HG02973 (cell line): ENCODE data around the gene TMSB15A.
"Not testable (repeated sequence)": the region's sequence is repeated elsewhere in the genome, so short reads cannot be mapped to it uniquely, and the experiment has no call there.

ENCODE experiments used
- ATAC-seq: cut with Tn5 transposase; IDR thresholded peaks from one replicate; pipeline ENCODE4 v1.9.1; 2021; ENCODE audit warnings: moderate library complexity; ENCODE audit not compliant: unreplicated experiment

The TMSB15A gene

DNA sequence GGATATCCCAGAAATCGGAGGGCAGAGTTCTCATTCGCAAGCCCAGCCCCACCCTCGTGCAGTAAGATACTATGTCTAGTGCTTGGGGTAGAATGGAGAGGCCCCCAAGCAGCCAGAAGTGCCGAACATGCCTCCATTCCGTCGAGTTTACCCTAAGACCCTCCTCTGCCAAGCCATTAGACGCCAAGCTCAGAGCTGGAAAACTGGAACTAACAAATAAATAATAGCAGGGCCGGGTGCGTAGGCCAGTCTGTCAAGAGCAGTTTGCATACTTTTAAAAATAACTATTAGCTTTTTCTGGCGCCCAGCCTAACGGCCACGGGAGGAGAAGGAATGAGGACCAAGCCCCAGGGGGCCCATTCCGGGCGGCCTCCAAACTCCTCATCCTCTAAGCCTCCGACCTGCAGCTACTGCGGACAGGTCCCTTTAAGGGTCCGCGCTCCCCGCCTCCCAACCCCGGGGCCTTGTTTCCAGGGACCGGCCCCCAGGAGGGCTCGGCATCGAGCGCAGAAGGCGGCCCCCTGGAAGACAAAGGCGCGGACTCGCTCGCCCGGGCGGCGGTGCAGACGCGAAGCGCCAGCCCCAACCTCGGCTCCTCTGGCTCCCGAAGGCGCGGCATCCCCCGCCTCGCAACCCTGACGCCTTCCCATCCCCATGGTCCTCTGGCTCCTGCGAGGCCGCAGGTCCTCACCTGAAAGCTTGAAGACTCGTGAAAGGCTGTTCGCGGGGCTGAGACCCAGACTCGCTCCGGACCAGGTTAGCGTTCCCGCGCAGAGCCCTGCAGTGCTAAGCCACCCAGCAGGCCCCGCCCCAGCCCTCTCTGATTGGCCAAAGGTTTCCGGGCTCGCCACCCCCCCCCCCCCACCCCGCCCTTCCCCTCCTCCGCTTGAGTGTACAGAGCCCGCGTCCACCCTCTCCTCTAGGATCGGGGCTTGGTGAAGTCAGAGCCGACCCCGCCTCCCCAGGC, at the start of gene TMSB15A:
TSS of gene TMSB15A (minus strand) at position 765 of the 967 bp plus-strand sequence.
- peak; percentile 88 for ATAC-seq

DNA sequence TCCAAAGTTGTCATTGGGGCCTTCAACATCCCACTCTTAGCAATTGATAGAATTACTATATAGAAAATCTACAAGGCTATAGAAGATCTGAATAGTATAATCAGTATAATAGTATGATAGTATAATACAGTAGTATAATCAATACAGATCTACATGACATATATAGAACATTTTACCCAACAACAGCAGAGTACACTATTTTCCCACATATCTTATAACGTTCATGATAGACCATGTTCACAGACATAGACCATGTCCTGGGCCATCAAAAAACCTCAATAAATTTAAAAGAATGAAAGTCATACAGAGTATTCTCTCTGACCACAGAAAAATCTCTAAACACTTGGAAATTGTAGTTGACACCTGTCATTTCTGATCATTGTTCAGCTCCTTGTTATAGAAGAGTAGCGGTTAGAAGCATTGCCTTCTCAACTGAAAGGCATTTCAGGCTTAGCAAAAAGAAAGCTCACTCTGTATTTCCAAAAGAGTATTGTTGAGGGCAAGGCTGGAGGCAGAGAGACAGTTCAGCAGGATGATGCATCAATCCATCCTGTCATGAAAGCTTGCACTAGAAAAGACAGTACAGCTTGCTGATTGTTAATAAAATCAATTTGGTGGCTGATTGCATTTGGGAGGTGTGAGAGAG, 44.0 kb upstream of the TMSB15A start:
- no peak for ATAC-seq

DNA sequence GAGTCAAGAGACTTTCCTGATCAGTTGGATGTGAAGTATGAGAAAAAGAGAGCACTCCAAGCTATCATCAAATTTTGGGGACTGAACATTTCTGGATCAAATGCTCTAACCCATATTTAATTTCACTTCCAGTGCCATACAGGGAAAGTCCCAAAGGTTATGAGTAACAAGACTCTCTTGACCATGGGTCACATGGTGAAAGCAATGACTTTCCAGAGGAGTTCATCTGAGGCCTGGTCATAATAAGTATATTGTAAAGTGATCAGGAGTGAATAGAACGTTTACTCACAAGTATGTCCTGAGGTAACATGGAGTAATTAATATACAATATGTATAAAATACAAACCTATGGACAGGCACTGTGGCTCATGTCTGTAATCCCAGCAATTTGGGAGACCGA, 42.1 kb upstream of the TMSB15A start:
- no peak for ATAC-seq

DNA sequence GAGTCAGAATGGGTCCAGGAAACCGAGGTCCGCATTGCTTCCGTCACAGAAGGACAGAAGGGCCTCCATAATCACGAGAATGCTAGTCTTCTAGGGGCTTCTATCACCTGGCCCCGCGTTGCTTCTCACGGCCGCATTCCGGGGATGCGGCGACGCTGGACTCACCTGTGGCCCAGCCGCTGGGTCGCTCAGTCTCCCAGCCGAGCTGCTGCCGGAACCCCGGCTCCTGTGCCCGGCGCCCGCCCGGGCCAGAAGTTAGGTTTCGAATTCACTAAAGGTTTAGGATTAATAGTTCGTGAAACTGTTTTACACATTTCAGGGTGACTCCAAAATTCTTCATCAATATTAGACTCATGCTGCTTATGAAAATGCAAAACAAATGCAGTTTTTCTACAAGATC, 31.7 kb upstream of the TMSB15A start:
- no peak for ATAC-seq

DNA sequence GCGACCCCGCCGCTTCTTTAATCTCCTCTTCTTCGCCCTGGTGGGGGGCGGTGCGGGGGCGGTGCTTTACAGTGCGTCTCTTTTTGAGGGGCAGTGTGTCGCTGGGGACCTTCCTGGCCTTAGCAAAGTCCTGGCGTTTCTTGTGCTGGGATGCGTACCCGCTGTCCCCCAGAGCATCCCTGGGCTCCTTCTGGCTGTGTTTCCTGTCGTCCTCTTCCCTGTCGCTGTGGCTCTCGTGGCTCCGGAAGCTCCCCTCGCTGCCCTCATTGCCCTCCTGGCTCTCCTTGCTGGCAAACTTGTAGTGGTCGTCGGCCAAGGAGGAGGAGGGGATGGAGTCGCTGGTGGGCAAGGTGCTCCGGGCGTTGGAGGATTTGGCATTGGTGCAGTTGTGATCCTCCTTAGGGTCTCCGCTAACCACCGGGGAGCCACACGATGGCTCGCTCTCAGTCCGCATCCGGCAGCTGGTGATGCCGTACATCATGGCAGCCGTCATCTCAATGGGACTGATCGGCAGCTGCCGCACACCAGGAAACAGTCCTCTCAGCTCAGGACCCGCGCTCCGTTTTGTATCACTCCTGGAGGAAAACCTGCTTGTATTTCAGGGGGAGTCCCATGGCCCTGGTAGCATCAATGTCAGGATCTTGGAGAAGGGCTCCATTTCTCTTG, 30.4 kb upstream of the TMSB15A start:
- ATAC-seq, result no peak

DNA sequence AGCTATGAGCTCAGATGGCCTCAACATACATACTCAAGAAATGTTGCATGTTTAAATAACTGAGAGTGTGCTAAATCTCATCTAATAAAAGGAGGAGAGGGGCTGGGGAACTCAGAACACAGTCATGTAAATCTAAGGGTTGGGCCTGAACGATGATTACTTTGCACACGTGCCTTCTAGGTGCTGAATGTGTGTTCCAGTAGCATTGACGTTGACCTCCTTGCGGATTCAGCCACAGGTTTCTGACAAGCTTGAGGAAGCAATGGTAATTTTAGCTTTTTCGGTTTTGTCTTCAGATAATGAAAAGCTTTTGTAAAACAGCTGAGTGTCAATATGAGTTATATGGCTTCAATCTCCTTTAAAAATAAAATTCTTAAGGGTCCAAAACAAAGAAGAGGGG, 29.6 kb upstream of the TMSB15A start:
- ATAC-seq, result not testable (repeated sequence)

GRCh38 chrX:102535958-102536357, 19.4 kb upstream of the TMSB15A start:
- ATAC-seq, result no peak

GRCh38 chrX:102517326-102517725, 787 bp upstream of the TMSB15A start:
- ATAC-seq, result no peak

- no peak for ATAC-seq
Measured at GRCh38 chrX:102514536-102514935, 2.0 kb downstream of the TMSB15A start.

GRCh38 chrX:102498732-102499131, 17.8 kb downstream of the TMSB15A start:
- ATAC-seq, result no peak

DNA sequence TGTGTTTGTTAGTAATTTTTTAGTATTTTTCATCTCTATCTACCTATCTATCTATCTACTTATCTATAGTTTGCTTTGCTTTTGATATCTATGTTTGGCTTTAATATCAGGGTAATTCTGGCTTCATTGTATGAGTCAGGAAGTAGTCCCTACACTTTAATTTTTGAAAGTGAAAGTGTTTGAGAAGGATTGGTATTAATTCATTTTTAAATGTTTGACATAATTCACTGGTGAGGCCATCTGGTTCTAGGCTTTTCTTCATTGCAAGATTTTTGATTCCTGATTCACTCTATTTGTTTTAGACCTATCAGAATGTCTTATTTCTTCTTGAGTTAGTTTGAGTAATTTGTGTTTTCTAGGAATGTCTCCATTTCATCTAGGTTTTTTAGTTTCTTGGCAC, 24.8 kb downstream of the TMSB15A start:
- no peak for ATAC-seq

DNA sequence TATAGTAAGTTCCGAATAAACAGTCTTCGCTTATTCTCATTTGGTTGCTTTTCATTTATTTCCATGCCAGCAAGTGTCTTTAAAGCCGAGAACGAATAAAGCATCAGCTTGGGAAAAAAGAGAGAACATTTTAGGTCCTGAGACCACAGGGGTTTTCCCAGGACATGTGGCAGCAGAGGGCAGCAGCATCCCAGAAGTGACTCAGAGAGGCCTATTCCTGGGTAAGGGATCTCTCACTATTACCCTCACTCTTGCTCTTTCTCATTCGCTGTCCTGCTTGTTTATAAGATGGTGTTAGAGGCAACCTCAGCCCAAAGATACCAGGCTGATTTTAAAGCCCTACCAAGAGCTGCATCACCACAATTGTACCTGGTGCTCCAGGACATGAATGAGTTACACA, 37.8 kb downstream of the TMSB15A start:
- not testable (repeated sequence) for ATAC-seq

GRCh38 chrX:102471762-102472220, 44.7 kb downstream of the TMSB15A start, which contains the start of gene TCP11X2:
Gene TCP11X2 (minus strand): TSS chrX:102471812.
- not testable (repeated sequence) for ATAC-seq

GRCh38 chrX:102470215-102470614, 46.3 kb downstream of the TMSB15A start:
- ATAC-seq, result not testable (repeated sequence)
